HG03342 (cell line): ENCODE measurements around the gene AGTRAP.

Experiments used
- ATAC-seq: cut with Tn5 transposase; IDR thresholded peaks from one replicate; pipeline ENCODE4 v1.9.1; 2021; ENCODE audit warnings: mild to moderate bottlenecking, moderate library complexity; ENCODE audit not compliant: unreplicated experiment

Gene AGTRAP, protein sequence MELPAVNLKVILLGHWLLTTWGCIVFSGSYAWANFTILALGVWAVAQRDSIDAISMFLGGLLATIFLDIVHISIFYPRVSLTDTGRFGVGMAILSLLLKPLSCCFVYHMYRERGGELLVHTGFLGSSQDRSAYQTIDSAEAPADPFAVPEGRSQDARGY

GRCh38 chr1:11735854-11736745, at the start of gene AGTRAP:
TSS of gene AGTRAP (plus strand) at chr1:11736136. CDS start at chr1:11736209, 73 bp downstream.
- peak; percentile 59 for ATAC-seq

GRCh38 chr1:11688506-11688905, 47.4 kb upstream of the AGTRAP start:
- ATAC-seq: no peak

DNA sequence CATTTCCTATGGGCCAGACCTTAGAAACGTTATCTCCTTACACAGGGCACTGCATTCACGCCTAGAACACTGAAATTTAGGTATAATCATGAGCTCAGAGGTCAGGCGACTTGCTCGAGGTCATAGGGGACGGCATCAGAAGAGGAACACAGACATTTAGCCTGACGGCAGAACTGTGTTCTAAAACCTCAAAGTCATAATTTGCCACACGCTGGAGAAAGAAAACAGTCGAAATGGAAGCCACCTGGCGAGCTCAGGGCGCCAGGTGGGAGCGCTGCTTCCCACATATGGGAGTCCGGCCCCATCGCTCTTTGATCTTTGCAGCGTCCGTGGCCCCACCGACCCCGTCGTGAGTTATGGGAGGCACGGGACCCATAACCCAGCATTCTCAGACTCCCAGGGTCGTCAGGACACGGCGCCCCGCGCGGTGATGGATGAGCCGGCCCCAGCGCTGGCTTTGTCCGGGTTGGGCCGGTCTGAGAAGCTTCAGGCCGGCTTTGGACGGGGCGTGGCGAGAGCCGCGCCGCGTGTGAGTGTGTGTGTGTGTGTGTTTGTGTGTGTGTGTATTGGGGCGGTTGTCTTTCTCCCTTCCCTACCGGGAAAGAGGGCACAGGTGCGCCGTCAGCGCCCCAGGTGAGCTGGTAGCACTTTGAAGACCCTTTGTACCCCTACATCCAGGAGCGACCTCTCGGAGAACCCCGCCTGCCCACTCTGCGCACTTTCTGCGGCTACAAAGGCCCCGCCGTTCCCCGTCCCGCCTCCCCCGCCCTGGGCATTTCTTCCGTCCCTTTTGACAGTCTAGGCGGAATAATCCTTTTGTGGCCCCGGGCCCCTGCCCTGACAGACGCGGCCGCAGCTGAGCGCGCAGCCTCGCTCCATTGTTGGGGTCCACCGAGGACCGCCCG, 45.3 kb upstream of the AGTRAP start:
- no peak for ATAC-seq

DNA sequence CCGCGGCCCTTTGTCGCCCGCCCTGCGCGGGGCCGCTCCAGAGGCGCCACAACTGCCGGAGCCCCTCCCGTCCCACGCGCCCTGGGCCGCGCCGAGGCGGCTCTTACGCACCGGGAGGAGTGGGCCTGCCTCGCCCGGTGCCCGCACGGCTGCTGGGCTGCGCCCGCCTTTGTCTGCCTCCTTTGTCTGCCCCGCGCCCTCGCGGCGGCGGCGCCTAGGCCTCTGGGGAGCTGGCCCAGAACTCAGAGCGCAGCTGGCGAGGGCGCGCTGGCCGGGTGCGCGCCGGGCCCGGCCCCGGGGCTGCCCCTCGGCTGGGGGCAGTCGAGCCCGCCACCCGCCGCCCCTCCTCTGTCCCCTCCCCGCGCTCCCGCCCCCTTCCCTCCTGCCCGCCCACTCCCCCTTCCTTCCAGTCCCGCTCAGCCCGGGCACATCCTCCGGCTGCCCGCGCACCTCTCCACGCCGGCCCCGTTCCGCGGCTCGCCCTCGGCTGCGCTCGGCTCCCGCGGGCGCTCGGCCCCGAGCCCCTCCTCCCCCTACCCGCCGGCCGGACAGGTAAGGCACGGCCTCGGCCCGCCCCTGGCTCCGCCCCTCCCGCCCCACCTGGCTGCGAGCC, 44.5 kb upstream of the AGTRAP start, which contains the start of gene DRAXIN:
DRAXIN (plus strand) TSS at position 409 of the 613 bp plus-strand sequence. CDS start 14,549 bp downstream, outside the sequence.
- ATAC-seq: no peak

- no peak for ATAC-seq
These were observed 43.8 kb upstream of the AGTRAP start for GRCh38 chr1:11691928-11692711.

DNA sequence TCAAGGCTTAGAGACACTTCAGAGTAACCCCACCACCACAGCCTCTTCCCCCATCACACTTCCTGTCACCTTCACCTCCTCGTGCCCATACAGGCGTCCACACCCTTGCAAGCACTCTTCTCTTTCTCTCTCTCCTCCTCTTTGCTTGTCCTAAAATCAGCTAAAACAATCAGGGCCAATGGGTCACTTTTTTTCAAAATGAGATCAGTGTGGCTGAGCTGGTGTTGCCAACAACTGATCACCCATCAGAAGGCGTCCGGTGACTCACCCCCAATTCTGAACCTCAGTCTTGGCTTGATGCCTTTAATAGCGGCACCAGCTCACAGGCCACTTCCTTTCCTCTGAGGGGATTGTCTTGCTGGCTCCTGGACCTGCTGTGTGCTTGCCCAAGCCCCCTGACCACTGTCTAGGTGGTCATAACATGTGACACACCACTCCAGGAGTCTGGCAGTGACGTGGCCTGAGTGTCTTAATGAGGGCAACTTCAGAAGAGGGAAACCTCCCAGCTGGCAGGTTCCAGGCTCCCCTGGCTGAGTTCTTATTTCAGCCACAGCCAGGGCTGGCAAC, 42.8 kb upstream of the AGTRAP start:
- ATAC-seq: no peak

GRCh38 chr1:11693917-11694316, 42.0 kb upstream of the AGTRAP start:
- no peak for ATAC-seq

- ATAC-seq: no peak
These were observed 40.1 kb upstream of the AGTRAP start for GRCh38 chr1:11695861-11696260.

DNA sequence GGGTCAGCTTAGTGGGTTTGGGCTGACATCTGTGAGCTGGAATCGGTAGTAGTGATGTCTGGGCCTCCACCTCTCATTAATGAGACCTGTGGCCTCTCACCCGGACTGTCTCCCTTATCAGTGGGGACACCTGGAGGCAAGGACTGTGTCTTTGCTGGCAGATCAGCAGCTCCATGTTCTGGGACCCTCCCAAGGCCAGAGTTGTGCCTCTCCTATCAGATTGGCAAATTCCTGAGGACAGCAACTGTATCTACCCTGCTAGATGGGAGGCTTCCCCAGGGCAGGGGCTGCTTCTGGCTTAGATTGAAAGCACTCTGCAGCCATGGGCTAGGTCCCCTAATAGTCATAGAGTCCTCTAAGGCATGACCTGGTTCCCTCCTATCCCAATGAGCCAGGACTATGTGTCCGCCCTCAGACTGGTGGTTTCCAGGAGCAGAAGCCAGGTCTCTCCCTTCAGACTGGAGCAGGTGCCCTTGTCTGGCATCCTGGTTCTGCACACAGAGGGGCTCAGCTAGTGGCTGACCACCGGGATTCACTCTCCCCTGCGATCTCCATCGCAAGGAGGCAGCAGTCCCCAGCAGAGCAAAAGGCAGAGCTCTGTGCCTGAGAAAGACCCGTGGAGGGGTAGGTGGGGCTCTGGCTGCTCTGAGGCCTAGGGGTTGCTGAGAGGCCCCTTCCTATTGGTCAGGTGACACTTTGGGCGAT, 38.6 kb upstream of the AGTRAP start:
- ATAC-seq: no peak

GRCh38 chr1:11697893-11698210, 38.1 kb upstream of the AGTRAP start:
- no peak for ATAC-seq

- ATAC-seq: no peak
These were observed 35.1 kb upstream of the AGTRAP start for GRCh38 chr1:11700601-11701467.

DNA sequence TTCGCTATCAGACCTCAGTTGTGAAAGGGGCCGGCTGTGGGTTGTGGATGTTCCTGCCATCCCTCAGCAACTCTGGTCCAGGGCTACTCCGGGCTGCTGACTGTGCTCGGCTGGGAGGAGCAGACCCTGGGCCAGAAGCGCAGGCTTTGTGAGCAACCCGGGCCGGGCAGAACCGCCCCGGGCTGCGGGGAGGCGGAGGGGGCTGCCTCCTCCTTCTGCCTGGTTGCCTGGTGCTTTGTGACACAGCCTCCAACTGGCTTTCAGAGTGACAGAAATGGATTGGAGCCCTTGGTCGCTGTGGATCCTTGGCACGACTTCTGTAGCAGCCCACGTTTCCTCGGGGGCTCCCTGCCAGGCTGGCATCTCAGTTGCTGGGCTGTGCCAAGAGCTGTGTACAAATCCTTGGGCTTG, 34.4 kb upstream of the AGTRAP start:
- ATAC-seq: no peak

- ATAC-seq: no peak
These were observed 33.7 kb upstream of the AGTRAP start for GRCh38 chr1:11701981-11702803.

DNA sequence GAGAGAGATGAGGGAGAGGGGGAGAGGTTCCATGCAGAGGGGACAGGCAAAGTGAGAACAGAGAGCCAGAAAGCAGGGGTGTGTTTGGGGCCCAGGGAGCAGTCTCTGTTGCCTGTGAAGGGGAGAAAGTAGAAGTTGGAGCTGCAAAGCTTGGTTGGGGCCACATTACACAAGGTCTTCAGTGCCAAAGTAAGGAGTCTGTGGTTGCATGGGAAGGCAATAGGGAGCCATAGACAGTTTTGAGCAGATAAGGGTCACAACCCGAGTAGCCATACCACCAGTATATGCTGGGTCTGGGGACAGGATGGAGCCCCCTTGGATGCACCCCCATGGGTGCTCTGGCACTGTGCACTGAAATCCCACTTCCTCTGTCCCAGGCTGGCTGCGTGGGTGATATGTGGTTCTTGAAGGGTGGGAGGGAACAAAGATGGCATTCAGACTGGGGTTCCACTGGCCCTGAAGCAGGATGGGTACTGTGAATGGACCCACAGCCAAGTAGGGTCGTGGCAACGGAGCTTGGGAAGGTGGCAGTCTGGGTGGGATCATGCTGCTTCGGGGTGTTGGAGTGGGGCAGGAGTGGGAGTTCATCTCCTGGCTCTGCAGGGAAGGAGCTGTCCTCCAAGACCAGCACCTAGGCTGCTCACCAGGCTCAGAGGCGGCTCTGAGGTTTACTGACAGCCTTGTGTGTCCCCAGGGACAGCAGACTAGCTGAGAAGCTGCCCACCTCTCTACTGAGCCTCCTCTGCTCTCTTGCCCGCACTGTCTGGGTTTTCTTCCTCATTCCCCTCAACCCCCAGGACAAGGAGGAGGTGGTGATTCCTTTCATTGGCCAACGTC, 32.4 kb upstream of the AGTRAP start:
- ATAC-seq: no peak

DNA sequence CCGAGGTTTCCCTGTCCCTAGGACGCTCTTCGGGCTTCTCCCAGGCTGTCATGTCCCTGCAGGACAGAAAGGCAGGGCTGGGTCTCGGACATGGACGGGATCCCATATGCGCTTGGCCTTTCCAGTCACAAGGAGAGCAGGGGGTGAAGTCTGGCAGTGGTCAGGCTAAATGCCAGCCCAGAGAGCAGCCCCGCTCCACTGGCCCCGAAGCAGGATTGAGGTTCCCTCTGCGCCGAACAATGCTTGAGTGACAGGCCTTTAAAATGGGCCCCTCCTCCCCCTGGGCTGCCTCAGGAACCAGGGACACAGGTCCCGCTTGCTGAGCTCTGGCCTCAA, 31.8 kb upstream of the AGTRAP start:
- no peak for ATAC-seq

- no peak for ATAC-seq
These were observed 31.1 kb upstream of the AGTRAP start for GRCh38 chr1:11704691-11705475.
